OCI-LY3 (cell line): Measurements from ENCODE around the gene ESYT2.

Experiments
- H2AFZ ChIP-seq: fragments of 200-600, 300-600 bp; shearing (Covaris generic); 2 replicates; pipeline ENCODE4 v1.6.0; 2014; ENCODE audit warnings: antibody characterized with exemption, low read depth, low read length
- H3K27ac ChIP-seq: fragments of 200-600, 300-600 bp; sonication (generic); 2 replicates; pipeline ENCODE4 v1.5.1; 2014; ENCODE audit warnings: mild to moderate bottlenecking, low read length, moderate library complexity, mixed read lengths
- H3K27me3 ChIP-seq: fragments of 200-600, 300-600 bp; sonication (generic); 2 replicates; pipeline ENCODE4 v1.6.1; 2014; ENCODE audit warnings: low read depth, low read length, mixed read lengths
- H3K36me3 ChIP-seq: fragments of 200-600, 300-600 bp; sonication (generic); replicated peaks from 2 replicates; pipeline ENCODE3; 2014; ENCODE audit warnings: low read depth, low read length, mixed read lengths
- H3K4me1 ChIP-seq: fragments of 300-600, 200-600 bp; sonication (generic); 2 replicates; pipeline ENCODE4 v1.6.1; 2014; ENCODE audit warnings: low read length, mixed read lengths
- H3K4me2 ChIP-seq: fragments of 200-600, 300-600 bp; sonication (generic); 2 replicates; pipeline ENCODE4 v1.6.1; 2014; ENCODE audit warnings: low read length, mixed read lengths
- H3K4me3 ChIP-seq: fragments of 300-600, 200-600 bp; sonication (generic); 2 replicates; pipeline ENCODE4 v1.5.1; 2014; ENCODE audit warnings: antibody characterized with exemption, mild to moderate bottlenecking, low read length, moderate library complexity
- H3K79me2 ChIP-seq: fragments of 300-600, 200-600 bp; shearing (Covaris generic); 2 replicates; pipeline ENCODE4 v1.6.1; 2014; ENCODE audit warnings: mild to moderate bottlenecking, low read length, mixed read lengths
- H3K9ac ChIP-seq: fragments of 300-600, 200-600 bp; shearing (Covaris generic); 2 replicates; pipeline ENCODE4 v1.6.0; 2014; ENCODE audit warnings: mild to moderate bottlenecking, low read length, moderate library complexity
- H3K9me3 ChIP-seq: fragments of 200-600, 300-600 bp; shearing (Covaris generic); 2 replicates; pipeline ENCODE4 v1.6.1; 2014; ENCODE audit warnings: low read length, mixed read lengths; ENCODE audit not compliant: insufficient read depth
- H4K20me1 ChIP-seq: fragments of 200-600, 300-600 bp; sonication (generic); 2 replicates; pipeline ENCODE4 v1.6.1; 2016; ENCODE audit warnings: low read length, mixed read lengths; ENCODE audit not compliant: insufficient read depth
- CTCF ChIP-seq: fragments of 200-600, 300-600 bp; sonication (generic); IDR thresholded peaks from 2 replicates; pipeline ENCODE4 v1.5.1; 2014; ENCODE audit warnings: antibody characterized with exemption, low read length, low read depth
- EZH2phosphoT487 ChIP-seq: fragments of 200-600 bp; shearing (Covaris generic); IDR thresholded peaks from 2 replicates; pipeline ENCODE4 v1.6.1; 2018; ENCODE audit warnings: antibody characterized with exemption, mixed run types, low read depth

ESYT2 gene

DNA sequence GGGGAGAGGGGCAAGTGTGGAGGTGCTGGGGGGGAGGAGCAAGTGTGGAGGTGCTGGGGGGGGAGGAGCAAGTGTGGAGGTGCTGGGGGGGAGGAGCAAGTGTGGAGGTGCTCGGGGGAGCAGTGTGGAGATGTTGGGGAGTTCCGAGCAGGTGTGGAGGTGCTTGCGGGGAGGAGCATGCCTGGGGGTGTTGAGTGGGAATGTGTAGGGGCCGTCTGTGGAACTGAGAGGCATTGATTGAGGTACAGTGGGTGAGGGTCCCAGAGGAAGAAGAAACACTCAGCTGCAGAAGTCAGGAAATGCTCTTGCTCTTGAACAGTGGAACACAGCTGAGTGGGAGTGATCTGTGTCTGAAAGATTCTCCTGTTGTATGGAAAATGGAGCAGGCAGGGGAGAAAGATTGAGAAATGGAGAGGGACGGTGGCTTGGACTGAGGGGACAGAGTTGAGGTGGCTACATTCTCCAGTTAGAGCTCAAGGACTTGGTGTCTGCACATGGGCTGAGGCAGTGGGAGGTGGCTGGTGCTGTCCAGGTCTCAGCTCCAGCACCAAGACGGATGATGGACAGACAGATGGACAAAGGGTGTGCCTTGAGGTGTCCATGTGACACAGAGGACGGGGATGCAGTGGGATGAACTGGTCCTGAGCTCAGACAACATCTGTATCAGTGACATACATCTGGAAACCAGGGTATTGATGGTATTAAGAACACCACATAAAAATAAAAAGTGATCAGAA is 99.5 kb downstream of the ESYT2 start:
- no peaks in the 10 kb centered on the region for H3K4me1 ChIP-seq
- H2AFZ ChIP-seq = no peak overlapping the region
- H3K27me3 ChIP-seq = no peaks in the 10 kb centered on the region
- no peaks in the 10 kb centered on the region for H3K79me2 ChIP-seq
- no peak for TF ChIP-seq CTCF
- no peak for TF ChIP-seq EZH2phosphoT487
- H3K9me3 ChIP-seq = no peaks in the 10 kb centered on the region
- no peak overlapping the region for H3K9ac ChIP-seq
- H3K27ac ChIP-seq = no peak overlapping the region
- H4K20me1 ChIP-seq = no peaks in the 10 kb centered on the region
- H3K4me3 ChIP-seq = no peak overlapping the region
- no peak overlapping the region for H3K4me2 ChIP-seq
- H3K36me3 ChIP-seq = peaks cover 6% of the 10 kb centered on the region

- Histone ChIP-seq H3K9ac (no peak overlapping the region), H3K27me3 (no peaks in the 10 kb centered on the region), H4K20me1 (no peaks in the 10 kb centered on the region), H3K4me3 (no peak overlapping the region), H3K9me3 (no peaks in the 10 kb centered on the region), H3K4me2 (no peak overlapping the region), H3K36me3 (peaks cover 6% of the 10 kb centered on the region), H3K79me2 (no peaks in the 10 kb centered on the region), H3K27ac (no peak overlapping the region), H3K4me1 (no peaks in the 10 kb centered on the region), H2AFZ (no peak overlapping the region)
- TF ChIP-seq CTCF = no peak
- TF ChIP-seq EZH2phosphoT487 = no peak
Measured at GRCh38 chr7:158728911-158729645, 100.2 kb downstream of the ESYT2 start.

DNA sequence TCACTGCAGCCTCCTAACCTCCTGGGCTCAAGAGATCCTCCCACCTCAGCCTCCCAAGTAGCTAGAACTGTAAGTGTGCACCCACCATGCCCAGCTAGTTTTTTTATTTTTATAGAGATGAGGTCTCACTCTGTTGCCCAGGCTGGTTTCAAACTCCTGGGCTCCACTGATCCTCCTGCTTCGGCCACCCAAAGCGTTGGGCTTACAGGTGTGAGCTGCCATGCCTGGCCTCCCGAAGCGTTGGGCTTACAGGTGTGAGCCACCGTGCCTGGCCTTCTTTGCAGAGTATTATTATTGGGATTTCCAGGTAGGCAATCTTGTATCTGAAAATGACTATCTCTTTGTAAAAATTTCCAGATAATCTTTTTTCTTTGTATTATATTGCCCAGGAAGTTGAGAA is 101.6 kb downstream of the ESYT2 start:
- TF ChIP-seq EZH2phosphoT487 (no peak), CTCF (no peak)
- Histone ChIP-seq H3K79me2 (no peaks in the 10 kb centered on the region), H3K27ac (no peak overlapping the region), H3K4me3 (no peak overlapping the region), H3K4me1 (no peaks in the 10 kb centered on the region), H3K9ac (no peak overlapping the region), H3K4me2 (no peak overlapping the region), H3K36me3 (peaks cover 6% of the 10 kb centered on the region), H2AFZ (no peak overlapping the region), H4K20me1 (no peaks in the 10 kb centered on the region), H3K27me3 (no peaks in the 10 kb centered on the region), H3K9me3 (no peaks in the 10 kb centered on the region)

DNA sequence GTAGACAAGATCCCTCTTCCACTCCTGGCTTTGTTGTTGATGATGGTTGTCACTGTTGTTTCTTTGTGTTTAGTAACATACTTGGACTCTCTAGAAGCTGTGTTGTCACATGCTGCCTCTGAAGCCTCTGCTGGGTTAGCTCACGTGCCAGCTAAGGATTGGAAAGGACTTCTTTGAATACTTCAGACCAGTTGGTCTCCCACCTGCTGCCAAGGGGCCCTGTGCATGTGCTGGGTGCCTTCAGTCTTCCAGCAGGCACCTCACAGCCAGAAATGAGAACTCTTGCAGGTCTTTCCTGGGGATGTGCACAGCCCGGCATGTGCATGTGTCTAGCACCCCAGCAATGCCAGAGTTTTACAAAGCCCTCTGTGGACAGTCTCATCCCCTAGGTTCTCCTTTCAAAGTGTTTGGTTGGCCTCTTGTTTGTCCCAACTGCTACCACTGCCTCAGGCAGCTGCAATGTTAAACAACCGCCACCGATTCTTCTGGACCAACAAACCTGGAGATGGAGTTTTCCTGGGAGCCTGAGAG is 103.0 kb downstream of the ESYT2 start:
- no peaks in the 10 kb centered on the region for H3K4me1 ChIP-seq
- H3K4me3 ChIP-seq = no peak overlapping the region
- H3K27ac ChIP-seq = no peak overlapping the region
- H3K36me3 ChIP-seq = peaks cover 6% of the 10 kb centered on the region
- H3K4me2 ChIP-seq = no peak overlapping the region
- TF ChIP-seq EZH2phosphoT487 (no peak), CTCF (no peak)
- H3K27me3 ChIP-seq = no peaks in the 10 kb centered on the region
- no peaks in the 10 kb centered on the region for H3K9me3 ChIP-seq
- no peak overlapping the region for H3K9ac ChIP-seq
- H3K79me2 ChIP-seq = no peaks in the 10 kb centered on the region
- no peaks in the 10 kb centered on the region for H4K20me1 ChIP-seq
- H2AFZ ChIP-seq = no peak overlapping the region
